ENCODE results near the gene TMC8. TPM values are rescaled to one million over a fixed set of nuclear protein-coding genes. Genes with fewer than 3 reads are reported as not detected.

Gene TMC8
- total RNA-seq, 1 experiment from 2014 or later: 4.6 TPM

GRCh38 chr17:78111727-78112517 is 18.6 kb upstream of the TMC8 start:
- Histone ChIP-seq H3K4me1 (ENCODE audit: insufficient read depth, low read length) (peaks cover 10% of the 10 kb centered on the region), H3K27me3 (ENCODE audit: low read length) (no peaks in the 10 kb centered on the region), H3K27ac (ENCODE audit: low read length) (no peak overlapping the region), H3K4me3 (ENCODE audit: low read length) (no peak overlapping the region), H2AFZ (ENCODE audit: low read length) (no peak overlapping the region), H3K9me3 (ENCODE audit: low read length) (no peaks in the 10 kb centered on the region), H3K4me2 (ENCODE audit: low read length) (no peak overlapping the region), H3F3A (ENCODE audit: low read length, unreplicated experiment) (no peaks in the 10 kb centered on the region), H3K9me2 (replicated peaks; ENCODE audit: low read length) (no peaks in the 10 kb centered on the region), H4K20me1 (ENCODE audit: low read length) (no peaks in the 10 kb centered on the region), H3K9ac (ENCODE audit: low read length) (no peak overlapping the region), H3K36me3 (ENCODE audit: low read depth, low read length) (0 out of 2 replicates have a peak, but pooled peaks cover 2% of the 10 kb centered on the region), H3K79me2 (ENCODE audit: low read length) (no peaks in the 10 kb centered on the region)
- no peak for ATAC-seq
- intact Hi-C loops (cut with micrococcal nuclease): loop anchor here (1.0 to 2.0 kb wide), 2 partner anchors 65 to 139 kb away; no protein-coding TSS in a partner anchor
- no TSS peak for BruUV-seq (replicated peaks)
- no peak for DNase-seq
- CTCF ChIA-PET: no interaction called here
- TF ChIP-seq EZH2phosphoT487 (IDR thresholded peaks at IDR 0.05; ENCODE audit: borderline replicate concordance, low read length) (no peak), CTCF (conservative IDR thresholded peaks at IDR 0.05; ENCODE audit: low read depth, low read length) (no peak), EZH2 (IDR thresholded peaks at IDR 0.05; ENCODE audit: low read length, unreplicated experiment) (no peak)
- POLR2A ChIA-PET (ENCODE audit: unreplicated experiment): no interaction called here

GRCh38 chr17:78112518-78113471 is 17.8 kb upstream of the TMC8 start:
- peaks cover 1% of the 10 kb centered on the region for H3K4me1 ChIP-seq (ENCODE audit: insufficient read depth, low read length)
- H3K9me3 ChIP-seq (ENCODE audit: low read length): no peaks in the 10 kb centered on the region
- no peaks in the 10 kb centered on the region for H3K79me2 ChIP-seq (ENCODE audit: low read length)
- no peaks in the 10 kb centered on the region for H3K27me3 ChIP-seq (ENCODE audit: low read length)
- peak; percentile 91 for ATAC-seq
- no peaks in the 10 kb centered on the region for H3K9me2 ChIP-seq (replicated peaks; ENCODE audit: low read length)
- DNase-seq: peak; percentile 81
- H3K36me3 ChIP-seq (ENCODE audit: low read depth, low read length): 0 out of 2 replicates have a peak, but pooled peaks cover 2% of the 10 kb centered on the region
- TF ChIP-seq CTCF (conservative IDR thresholded peaks at IDR 0.05; ENCODE audit: low read depth, low read length) (peak; percentile 99), EZH2 (IDR thresholded peaks at IDR 0.05; ENCODE audit: low read length, unreplicated experiment) (no peak), EZH2phosphoT487 (IDR thresholded peaks at IDR 0.05; ENCODE audit: borderline replicate concordance, low read length) (no peak)
- CTCF ChIA-PET: no interaction called here
- no peak overlapping the region for H3K27ac ChIP-seq (ENCODE audit: low read length)
- H3K9ac ChIP-seq (ENCODE audit: low read length): no peak overlapping the region
- intact Hi-C loops (cut with micrococcal nuclease): loop anchor here (1.0 to 2.0 kb wide), 2 partner anchors 64 to 139 kb away; no protein-coding TSS in a partner anchor
- no peaks in the 10 kb centered on the region for H3F3A ChIP-seq (ENCODE audit: low read length, unreplicated experiment)
- BruUV-seq (replicated peaks): no TSS peak
- H2AFZ ChIP-seq (ENCODE audit: low read length): no peak overlapping the region
- no peaks in the 10 kb centered on the region for H4K20me1 ChIP-seq (ENCODE audit: low read length)
- no peak overlapping the region for H3K4me2 ChIP-seq (ENCODE audit: low read length)
- POLR2A ChIA-PET (ENCODE audit: unreplicated experiment): no interaction called here
- no peak overlapping the region for H3K4me3 ChIP-seq (ENCODE audit: low read length)

All from PC-3 (cell line).